HG03175 (cell line): ENCODE results near the gene TLE6.
"Not testable (repeated sequence)": the region's sequence is repeated elsewhere in the genome, so short reads cannot be mapped to it uniquely, and the experiment has no call there.

Source experiments
- ATAC-seq: cut with Tn5 transposase; IDR thresholded peaks from one replicate; pipeline ENCODE4 v1.9.1; 2021; ENCODE audit warnings: mild to moderate bottlenecking, moderate library complexity; ENCODE audit not compliant: unreplicated experiment

Gene TLE6

DNA sequence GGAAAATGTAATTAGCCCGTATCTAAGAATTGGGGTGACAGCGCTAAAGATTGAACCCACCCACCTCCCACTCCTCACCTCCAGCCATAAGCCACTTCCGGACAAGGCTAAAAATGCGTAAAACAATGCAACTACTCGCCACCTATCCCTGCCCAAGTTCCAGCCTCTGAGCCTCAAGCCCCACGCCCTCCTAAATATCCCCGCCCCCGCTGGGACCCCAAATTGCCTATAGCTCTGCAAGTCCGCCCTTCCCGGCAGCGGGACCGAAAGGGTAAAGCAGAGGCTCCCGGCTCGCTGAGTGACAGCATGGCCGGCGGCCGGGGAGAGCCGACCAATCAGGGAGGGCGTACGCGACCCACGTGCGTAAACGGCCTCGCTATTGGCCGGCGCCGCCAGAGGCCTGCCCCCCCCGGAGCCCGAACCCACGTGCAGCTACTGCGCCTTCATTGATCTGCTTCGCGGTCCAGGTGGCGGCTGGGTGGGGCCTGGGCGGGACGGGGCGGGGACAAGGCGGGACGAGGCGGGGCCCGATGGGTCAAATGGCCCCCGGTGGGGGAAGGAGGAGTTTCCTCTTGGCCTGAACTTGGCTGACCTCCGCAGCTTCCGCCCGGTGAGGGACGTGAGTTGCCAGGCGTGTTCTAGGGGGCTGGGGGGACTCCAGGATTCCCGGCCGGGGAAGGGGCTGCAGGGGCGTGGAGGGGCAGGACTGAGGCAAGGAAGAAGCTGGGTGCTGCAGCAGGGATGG lies at the start of gene TLE6:
TLE6 (plus strand) TSS at position 564 of the 745 bp plus-strand sequence. CDS start 670 bp downstream, outside the sequence.
- peak; percentile 98 for ATAC-seq

DNA sequence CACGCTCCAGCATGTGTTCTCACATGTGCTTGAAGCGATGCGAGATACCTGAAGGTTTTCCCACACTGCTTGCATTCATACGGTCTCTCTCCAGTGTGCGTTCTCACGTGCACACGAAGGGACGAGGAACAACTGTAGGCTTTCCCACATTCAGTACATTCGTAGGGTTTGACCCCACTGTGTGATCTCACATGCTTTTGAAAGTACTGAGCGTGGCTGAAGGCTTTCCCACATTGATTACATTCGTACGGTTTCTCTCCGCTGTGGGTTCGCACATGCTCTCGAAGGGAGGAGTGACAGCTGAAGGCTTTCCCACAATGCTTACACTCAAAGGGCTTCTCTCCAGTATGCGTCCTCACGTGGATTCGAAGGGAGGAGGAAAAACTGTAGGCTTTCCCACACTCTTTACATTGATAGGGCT lies 43.9 kb upstream of the TLE6 start:
- ATAC-seq, result no peak

DNA sequence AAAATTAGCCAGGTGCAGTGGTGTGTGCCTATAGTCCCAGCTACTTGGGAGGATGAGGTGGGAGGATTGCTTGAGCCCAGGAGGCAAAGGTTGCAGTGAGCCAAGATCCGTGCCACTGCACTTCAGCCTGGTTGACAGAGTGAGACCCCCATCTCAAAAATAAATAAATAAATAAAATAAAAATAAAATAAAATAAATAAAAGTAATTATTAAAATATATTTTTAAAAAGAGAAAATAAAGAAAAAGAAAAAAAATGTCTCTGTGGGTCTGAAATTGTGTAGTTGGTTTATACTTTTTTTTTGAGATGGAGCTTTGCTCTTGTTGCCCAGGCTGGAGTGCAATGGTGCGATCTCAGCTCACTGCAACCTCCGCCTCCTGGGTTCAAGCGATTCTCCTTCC lies 41.5 kb upstream of the TLE6 start:
- not testable (repeated sequence) for ATAC-seq

DNA sequence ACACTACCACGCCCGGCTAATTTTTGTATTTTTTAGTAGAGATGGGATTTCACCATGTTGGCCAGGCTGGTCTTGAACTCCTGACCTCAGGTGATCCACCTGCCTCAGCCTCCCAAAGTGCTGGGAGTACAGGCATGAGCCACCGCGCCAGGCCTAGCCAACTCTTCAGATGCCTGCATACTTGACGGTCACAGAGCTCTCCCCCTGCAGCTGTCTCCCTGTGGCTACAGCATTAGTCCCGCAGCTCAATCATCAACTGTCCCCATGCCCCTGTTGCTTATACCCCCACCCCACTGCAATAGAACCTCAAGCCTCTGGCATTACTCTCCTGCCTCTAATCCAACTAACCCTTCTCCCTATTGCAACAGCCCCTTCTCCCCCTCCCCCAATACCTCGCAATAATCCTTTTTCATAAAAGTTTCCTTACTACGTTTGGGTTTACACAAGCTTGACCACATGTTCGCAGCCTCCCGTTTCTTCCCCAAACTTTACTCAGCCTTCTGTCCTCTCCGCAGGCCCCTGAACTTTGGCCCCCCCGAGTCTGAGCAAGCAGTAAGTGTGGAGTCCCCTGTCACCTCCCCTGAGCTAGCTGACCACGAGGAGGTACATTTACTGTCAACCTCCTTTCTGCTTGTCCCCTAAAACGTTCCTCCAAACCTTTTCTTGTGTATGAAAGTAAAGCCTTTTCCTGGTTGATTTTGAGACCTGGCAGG lies 34.3 kb upstream of the TLE6 start:
- ATAC-seq, result no peak

DNA sequence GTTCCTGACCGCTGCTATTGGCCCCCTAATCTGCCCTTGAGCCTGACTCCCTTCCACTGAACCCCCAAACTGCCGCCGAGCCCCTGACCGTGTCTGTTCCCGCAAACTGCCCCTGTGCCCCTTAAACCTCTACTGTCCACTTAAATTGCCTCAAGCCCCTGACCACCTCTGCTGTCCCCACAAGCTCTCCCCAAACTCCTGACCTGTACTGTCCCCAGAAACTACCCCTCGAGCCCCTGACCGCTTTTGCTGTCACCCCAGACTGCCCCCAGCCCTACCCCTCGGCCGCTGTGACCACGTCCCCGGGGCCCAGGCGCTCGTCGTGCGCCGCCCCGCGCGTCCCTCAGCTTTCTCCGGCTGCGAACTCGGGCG lies 33.0 kb upstream of the TLE6 start:
- ATAC-seq, result no peak

DNA sequence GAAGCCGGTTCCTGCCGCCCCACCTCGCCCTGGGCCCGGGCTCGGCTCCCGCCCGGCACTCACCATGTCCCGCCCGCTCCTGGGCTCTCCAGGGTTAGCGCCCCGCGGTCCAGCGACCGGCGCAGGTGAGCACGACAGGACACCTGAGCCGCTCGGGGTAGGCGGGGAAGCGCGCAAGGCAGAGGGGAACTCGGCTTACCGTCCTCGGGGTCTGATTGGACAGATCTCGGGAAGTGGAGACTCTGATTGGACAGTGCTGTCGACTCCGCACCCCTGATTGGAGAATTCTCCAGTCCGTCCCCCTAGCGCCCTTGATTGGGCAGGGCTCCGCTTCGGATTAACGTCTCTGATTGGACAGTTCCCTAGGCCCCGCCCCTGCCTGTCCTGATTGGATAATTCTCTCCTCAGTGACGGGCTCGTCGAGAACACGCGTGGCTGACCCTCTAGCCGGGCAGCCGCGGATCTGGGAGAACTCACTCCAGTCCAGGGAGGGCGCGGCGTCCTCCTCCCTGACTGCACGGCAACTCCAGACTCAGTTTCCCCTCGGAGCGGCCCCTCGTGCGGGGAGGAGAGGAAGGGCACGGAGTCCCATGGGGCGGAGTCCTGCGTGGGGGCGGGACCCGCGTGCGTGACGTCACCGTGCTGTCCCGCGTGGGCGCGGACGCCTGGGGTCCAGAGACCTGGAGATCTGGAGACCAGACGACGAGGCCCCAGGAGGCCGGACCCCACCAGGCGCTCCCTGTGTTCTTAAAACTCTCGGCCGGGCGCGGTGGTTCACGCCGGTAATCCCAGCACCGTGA lies 32.4 kb upstream of the TLE6 start, which contains the start of gene ZNF77:
ZNF77 (minus strand) TSS at position 197 of the 800 bp plus-strand sequence; CDS start at position 66, 131 bp downstream.
- peak; percentile 97 for ATAC-seq

DNA sequence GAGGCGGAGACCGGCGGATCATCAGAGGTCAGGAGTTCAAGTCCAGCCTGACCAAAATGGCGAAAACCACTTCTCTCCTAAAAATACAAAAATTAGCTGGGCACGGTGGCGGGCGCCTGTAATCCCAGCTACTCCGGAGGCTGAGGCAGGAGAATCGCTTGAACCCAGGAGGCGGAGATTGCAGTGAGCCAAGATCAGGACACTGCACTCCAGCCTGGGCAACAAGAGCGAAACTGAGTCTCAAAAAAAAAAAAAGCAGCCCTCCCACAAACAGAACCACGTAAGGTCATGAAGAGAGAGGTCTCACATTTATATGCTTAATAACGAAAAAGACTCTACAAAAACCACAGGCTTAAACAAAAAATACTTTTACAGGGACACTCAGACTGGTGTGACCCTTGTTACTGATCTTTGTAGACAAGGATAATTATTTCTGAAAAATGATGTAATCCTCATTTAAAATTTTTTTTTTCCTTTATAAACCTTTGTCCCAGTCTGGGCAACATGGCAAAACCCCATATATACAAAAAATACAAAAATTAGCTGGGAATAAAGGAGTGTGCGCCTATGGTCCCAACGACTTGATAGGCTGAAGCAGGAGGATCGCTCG lies 31.7 kb upstream of the TLE6 start:
- no peak for ATAC-seq

DNA sequence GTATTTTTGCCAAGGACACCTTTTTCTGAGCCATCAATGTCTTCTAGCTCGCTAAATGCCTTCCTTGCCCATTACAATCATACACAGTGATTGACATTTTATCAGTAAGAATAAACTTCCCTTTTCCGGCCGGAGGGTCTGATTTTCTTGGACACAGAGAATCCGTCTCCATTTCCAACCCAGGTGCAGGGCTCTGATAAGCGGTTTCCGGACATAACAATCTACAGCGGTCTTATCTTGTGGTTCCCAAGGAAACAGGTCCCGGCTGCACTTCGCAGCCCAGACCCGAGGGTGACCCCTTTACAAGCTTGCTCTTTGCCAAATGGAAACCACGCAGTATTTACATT lies 27.5 kb upstream of the TLE6 start:
- ATAC-seq, result peak; percentile 13

DNA sequence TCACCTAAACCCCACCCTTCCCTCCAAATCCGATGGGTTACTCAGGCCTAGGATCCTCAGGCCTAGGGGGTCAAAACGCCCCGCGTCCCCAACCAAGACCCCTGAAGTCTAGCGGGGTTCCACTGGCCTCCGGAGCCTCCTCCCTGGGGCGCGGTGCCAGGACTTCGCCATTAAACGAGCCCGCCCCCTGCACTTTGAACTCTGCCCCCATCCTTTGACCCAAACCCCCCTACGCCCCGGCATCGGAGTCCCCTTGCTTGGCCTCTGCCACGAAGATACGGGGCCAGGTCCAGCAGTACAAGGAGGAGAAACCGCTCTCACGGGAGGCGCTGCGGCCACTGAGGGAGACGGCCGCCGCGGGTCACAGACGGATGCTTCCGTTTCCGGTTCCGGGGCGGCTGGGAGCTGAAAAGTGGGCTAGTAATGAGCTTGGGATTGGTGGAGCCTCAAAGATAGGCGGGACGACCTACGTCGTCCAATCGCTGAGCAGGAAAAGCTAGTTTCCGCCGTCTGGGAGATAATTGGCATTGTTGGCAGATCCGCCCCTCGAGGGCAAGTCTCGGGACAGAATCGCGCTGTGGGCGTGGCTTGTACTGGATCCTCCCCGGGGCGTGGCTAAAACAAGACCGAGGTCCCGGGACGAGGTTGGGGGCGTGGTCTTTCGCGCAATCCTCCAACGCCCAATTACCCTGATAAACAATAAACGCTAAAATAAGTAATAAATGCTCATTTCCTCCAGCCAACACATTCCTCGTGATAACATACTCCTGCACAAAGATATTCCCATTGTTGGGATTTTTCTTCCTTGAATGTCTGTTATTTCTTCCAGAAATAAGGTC lies 26.9 kb upstream of the TLE6 start:
- ATAC-seq, result peak; percentile 95

DNA sequence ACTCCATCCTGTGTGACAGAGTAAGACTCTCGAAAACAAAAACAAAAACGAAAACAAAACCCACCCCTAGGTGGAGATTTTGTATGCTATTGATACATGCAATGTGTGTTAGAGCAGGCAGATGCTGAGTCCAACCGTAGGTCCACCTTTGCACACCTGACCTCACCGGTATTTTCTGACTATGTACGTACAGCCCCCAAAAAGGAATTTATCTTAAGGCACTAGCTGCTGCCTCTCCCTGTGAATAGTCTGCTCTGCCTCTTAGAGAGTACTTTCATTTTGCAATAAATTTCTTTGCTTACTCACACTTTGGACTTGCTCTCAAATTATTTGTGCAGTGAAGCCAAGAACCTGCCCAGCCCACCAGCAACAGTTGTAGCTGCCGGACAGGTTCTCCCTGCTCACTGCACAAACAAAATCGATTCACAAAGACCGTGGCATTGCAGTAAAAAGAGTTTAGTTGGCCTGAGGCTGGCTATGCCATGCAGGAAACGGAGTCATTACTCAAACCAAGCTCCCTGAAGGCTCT lies 24.3 kb upstream of the TLE6 start:
- ATAC-seq, result no peak

DNA sequence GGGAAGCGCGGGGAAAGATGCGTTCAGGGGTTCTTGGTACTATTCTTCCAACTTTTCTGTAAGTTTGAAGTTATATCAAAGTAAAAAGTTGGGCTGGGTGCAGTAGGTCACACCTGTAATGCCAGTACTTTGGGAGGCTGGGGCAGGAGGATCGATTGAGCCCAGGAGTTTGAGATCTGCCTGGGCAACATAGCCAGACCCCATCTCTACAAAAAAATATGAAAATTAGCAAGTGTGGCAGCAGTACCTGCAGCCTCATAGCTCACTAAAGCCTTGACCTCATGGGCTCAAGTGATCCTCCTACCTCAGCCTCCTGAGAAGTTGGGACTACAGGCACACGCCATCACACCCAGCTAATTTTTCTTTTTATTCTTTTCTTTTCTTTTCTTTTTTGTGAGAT lies 20.2 kb upstream of the TLE6 start:
- no peak for ATAC-seq

DNA sequence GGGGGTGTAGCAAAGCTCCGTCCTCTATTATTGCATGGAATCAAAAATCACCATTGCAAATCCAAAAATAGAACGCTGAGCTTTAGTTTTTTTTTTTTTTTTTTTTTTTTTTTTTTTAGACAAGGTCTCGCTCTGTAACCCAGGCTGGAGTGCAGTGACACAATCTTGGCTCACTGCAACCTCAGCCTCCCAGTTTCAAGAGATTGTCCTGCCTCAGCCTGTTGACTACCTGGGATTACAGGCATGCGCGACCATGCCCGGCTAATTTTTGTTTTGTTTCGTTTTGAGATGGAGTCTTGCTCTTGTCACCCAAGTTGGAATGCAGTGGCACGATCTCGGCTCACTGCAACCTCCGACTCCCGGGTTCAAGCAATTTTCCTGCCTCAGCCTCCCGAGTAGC lies 17.2 kb upstream of the TLE6 start:
- no peak for ATAC-seq

DNA sequence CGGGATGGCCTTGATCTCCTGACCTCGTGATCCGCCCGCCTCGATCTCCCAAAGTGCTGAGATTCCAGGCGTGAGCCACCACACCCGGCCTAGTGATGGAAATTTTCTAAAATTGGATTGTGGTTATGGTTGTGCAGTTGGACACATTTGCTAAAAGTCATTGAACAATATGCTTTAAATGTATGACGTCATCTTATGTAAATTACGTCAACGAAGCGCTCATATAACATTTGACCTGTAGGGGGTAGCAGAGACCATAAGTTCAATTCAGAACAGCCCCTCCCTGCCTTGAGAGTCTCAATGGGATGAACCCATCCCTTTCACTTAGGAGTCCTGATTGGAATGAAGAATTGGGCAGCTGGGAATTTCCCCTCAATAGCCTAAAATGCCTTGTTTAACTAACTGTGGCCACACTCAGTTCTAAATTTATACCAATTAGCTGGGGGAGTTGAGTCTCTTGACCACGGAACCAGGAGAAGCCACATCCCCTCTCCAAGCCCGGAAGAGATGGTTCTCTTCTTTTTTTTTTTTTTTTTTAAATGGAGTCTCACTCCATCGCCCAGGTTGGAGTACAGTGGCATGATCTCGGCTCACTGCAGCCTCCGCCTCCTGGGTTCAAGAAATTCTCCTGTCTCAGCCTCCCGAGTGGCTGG lies 15.2 kb upstream of the TLE6 start:
- ATAC-seq, result no peak

DNA sequence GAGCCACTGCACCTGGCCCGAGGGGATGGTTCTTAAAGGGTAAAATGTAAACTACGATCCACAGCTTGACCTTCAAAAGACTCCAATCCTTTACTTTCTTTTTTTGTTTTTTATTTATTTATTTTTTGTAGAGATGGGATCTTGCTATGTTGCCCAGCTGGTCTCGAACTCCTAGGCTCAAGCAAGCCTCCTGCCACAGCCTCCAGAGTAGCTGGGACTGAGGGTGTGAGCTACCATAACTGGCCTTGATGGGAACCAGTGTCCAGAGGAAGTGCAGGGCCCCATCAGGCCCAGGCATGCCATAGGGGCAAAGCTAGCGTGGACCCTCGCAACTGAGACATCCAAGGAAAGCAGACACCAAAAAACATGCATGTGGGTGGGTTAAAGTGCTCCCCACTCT lies 14.2 kb upstream of the TLE6 start:
- no peak for ATAC-seq

DNA sequence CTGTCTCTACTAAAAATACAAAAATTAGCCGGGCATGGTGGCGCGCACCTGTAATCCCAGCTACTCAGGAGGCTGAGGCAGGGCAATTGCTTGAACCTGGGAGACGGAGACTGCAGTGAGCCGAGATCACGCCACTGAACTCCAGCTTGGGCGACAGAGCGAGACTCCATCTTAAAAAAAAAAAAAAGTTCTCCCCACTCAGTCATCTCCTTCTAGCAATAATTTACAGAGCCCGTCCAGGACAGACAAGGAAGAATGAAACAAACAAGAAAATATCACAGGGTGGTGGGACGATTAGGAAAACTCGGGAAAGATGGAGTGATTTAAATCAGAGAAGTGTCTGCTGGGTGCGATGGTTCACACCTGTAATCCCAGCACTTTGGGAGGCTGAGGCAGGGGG lies 13.7 kb upstream of the TLE6 start:
- not testable (repeated sequence) for ATAC-seq

DNA sequence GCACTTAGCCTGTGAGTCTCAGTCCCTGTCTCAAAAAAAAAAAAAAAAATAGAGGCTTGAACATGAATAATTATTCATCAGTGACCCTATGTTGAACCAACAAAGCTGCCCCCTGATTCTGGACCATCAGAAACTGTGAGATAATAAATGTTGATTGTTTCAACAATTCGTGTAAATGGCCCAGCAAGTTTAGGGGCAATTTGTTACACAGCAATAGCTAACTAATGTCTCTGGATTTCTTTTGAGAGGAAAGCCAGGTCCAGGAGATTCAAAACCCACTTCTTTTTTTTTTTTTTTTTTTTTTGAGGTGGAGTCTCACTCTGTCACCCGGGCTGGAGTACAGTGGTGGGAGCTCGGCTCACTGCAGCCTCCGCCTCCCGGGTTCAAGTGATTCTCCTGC lies 12.5 kb upstream of the TLE6 start:
- ATAC-seq, result no peak

DNA sequence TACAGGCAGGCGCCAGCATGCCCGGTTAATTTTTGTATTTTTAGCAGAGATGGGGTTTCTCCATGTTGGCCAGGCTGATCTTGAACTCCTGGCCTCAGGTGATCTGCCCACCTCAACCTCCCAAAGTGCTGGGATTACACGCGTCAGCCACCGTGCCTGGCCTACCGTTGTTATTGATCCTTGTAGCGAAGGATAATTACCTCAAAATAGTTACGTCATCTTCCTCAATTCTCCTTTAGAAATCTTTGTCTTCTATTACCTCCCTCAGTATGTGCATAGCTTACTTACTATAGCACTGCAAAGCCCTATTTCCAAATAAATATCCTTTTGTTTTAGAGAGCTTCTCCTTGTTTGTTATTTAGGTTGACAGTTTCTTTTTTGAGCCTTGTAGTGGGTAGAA lies 9.4 kb upstream of the TLE6 start:
- ATAC-seq, result no peak

DNA sequence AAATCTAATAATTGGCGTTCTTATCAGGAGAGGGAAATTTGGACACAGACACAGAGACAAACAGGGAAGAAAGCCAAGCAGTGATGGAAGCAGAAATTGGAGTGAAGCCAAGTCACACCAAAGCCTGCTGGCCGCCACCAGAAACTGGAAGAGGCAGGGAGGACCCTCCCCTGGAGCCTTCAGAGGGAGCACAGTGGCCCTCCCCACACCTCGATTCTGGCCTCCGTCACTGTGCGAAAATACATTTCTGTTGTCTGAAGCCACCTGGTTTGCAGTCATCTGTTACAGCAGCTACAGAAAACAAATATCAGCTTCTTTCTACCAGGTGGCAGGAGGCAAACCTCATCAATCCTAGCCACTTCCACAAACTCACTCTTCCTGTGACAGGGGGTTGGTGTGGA lies 8.3 kb upstream of the TLE6 start:
- no peak for ATAC-seq

DNA sequence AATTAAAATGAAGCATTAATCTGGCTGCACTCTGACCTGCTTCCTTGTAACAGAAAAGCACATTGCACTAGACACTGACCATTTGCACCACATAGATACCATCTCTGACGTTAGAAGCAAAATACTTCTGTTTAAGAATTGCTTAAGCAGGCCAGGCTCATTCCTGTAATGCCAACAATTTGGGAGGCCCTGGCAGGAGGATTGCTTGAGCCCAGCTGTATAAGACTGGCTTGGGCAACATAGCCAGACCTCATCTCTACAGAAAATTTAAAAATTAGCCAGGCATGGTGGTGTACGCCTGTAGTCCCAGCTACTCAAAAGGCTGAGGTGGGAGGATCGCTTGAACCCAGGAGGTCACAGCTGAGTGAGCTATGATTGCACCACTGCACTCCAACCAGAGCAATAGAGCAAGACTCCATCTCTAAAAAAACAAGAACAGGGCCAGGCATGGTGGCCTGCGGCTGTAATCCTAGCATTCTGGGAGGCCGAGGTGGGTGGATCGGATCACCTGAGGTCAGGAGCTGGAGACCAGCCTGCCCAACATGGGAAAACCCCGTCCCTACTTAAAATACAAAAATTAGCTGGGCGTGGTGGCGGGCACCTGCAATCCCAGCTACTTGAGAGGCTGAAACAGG lies 7.0 kb upstream of the TLE6 start:
- ATAC-seq, result no peak
